Vagina (tissue), 2 donors: ENCODE results near the gene COPS9. TPM values are rescaled to one million over a fixed set of nuclear protein-coding genes. Genes with fewer than 3 reads are reported as not detected.

ENCODE experiments used
- DNase-seq, 2 donors: peaks; one replicate each; pipeline ENCODE4 v3.0.0-alpha.2; 2017; ENCODE audit errors: extremely low spot score in 2 of 2
- H3K27ac ChIP-seq: fragments of 200-600 bp; sonication (generic); one replicate; pipeline ENCODE4 v1.5.1; 2019
- H3K27me3 ChIP-seq: fragments of 200-600 bp; sonication (generic); one replicate; pipeline ENCODE4 v1.5.1; 2019
- H3K36me3 ChIP-seq, 2 donors: fragments of 200-600 bp; sonication (generic); one replicate each; pipeline ENCODE4 v1.5.1; 2017 to 2019
- H3K4me1 ChIP-seq: fragments of 200-600 bp; sonication (generic); one replicate; pipeline ENCODE4 v1.5.1; 2019
- H3K4me3 ChIP-seq, 2 donors: fragments of 200-600 bp; sonication (generic); 1 replicate in 1 of 2; 2 replicates in 1 of 2; pipeline ENCODE4 v1.5.1; 2016 to 2019
- H3K9me3 ChIP-seq: fragments of 200-600 bp; sonication (generic); one replicate; pipeline ENCODE4 v1.5.1; 2019
- POLR2A ChIP-seq, 2 donors: fragments of 450-650 bp; IDR thresholded peaks; one replicate each; pipeline ENCODE4 v1.6.1; 2017; ENCODE audit warnings: antibody characterized with exemption in 2 of 2, mild to moderate bottlenecking in 2 of 2, moderate library complexity in 2 of 2
- POLR2AphosphoS5 ChIP-seq, 2 donors: sonication (generic); formaldehyde crosslinking; IDR thresholded peaks; one replicate each; pipeline ENCODE4 v1.9.0; 2017; ENCODE audit warnings: antibody characterized with exemption in 2 of 2, mild to moderate bottlenecking in 2 of 2, low read depth in 1 of 2; ENCODE audit not compliant: insufficient read depth in 1 of 2
- intact Hi-C: fragments of 100-400 bp; cut with DNase I; formaldehyde crosslinking; loops from one replicate; pipeline ENCODE4 v1.15.1; 2023
- total RNA-seq: library from RNA; depleted of rRNA; stranded (reverse); fragments of >200 nt; gene quantifications from one replicate; pipeline ENCODE4 v1.2.3, GENCODE V29; 2016
- TF ChIP-seq, protein P1 (sequence below), 3 experiments: fragments of 450-650 bp in 2 of 3; fragments of 200-600 bp in 1 of 3; sonication (generic) in 1 of 3; IDR thresholded peaks; one replicate each; pipeline ENCODE4 v1.5.1; 2017 to 2019; ENCODE audit warnings: antibody characterized with exemption in 3 of 3, mild to moderate bottlenecking in 2 of 3, moderate library complexity in 2 of 3

Gene COPS9
- total RNA-seq, 1 donor from 2014 or later: 170 TPM

DNA sequence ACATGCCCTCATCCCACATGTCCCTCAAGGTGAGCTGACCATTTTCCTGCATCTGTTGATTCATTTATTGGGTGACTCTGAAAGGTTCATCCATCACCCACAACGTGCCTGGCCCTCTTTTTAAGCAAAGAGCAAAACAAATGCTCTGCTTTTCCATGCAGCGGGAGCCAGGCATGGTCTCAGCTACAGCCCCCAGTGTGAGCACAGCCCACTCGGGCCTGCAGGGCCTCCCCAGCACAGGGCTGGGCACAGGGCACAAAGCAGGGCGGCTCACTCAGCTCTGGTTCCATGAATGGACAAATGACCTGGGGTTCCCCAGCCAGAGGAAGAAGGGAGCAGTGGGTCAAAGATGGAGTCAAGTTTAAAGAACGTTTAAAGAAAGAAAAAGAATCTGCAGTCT, 28.5 kb upstream of the COPS9 start:
- Histone ChIP-seq H3K27me3 (no peaks in the 10 kb centered on the region), H3K9me3 (no peaks in the 10 kb centered on the region), H3K4me1 (no peaks in the 10 kb centered on the region), H3K27ac (no peak overlapping the region), H3K4me3 (no peak overlapping the region), H3K36me3 (no peaks in the 10 kb centered on the region)
- intact Hi-C loops: no loop called here
- no peak for DNase-seq
- TF ChIP-seq, protein P1, sequence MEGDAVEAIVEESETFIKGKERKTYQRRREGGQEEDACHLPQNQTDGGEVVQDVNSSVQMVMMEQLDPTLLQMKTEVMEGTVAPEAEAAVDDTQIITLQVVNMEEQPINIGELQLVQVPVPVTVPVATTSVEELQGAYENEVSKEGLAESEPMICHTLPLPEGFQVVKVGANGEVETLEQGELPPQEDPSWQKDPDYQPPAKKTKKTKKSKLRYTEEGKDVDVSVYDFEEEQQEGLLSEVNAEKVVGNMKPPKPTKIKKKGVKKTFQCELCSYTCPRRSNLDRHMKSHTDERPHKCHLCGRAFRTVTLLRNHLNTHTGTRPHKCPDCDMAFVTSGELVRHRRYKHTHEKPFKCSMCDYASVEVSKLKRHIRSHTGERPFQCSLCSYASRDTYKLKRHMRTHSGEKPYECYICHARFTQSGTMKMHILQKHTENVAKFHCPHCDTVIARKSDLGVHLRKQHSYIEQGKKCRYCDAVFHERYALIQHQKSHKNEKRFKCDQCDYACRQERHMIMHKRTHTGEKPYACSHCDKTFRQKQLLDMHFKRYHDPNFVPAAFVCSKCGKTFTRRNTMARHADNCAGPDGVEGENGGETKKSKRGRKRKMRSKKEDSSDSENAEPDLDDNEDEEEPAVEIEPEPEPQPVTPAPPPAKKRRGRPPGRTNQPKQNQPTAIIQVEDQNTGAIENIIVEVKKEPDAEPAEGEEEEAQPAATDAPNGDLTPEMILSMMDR (IDR thresholded peaks at IDR 0.05): no peak
- no peak for TF ChIP-seq POLR2AphosphoS5 (IDR thresholded peaks at IDR 0.05; ENCODE audit: insufficient read depth in 1 of 2, low read depth in 1 of 2)
- no peak for TF ChIP-seq POLR2A (IDR thresholded peaks at IDR 0.05)

DNA sequence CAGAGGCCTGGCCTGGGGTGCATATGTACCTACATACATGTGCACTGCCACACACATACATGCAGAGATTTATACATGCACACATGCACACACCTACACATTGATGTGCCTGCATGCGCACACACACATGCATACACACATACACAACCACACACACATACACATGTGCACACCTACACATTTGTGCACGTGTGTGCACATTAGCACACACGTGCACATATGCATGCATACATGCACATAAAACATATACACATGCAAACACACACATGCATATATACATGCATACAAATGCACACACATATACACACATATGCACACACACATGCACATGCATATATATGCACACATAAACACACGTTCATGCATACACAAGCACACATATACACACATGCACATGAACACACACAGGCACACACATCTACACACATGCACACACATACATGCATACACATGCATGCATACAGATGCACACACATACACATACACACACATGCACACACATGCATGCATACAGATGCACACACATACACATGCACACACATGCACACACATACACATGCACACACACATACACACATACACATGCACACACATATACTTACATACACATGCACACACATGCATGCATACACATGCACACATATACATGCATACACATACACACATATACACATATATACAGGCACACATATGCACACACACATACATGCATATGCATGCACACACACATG, 27.9 kb upstream of the COPS9 start:
- H3K36me3 ChIP-seq: no peaks in the 10 kb centered on the region
- no peaks in the 10 kb centered on the region for H3K27me3 ChIP-seq
- no peaks in the 10 kb centered on the region for H3K9me3 ChIP-seq
- DNase-seq: no peak
- no peak overlapping the region for H3K27ac ChIP-seq
- intact Hi-C loops: no loop called here
- no peak overlapping the region for H3K4me3 ChIP-seq
- TF ChIP-seq POLR2A (IDR thresholded peaks at IDR 0.05) (no peak), POLR2AphosphoS5 (IDR thresholded peaks at IDR 0.05; ENCODE audit: insufficient read depth in 1 of 2, low read depth in 1 of 2) (no peak)
- TF ChIP-seq, protein P1 (IDR thresholded peaks at IDR 0.05): no peak
- no peaks in the 10 kb centered on the region for H3K4me1 ChIP-seq

DNA sequence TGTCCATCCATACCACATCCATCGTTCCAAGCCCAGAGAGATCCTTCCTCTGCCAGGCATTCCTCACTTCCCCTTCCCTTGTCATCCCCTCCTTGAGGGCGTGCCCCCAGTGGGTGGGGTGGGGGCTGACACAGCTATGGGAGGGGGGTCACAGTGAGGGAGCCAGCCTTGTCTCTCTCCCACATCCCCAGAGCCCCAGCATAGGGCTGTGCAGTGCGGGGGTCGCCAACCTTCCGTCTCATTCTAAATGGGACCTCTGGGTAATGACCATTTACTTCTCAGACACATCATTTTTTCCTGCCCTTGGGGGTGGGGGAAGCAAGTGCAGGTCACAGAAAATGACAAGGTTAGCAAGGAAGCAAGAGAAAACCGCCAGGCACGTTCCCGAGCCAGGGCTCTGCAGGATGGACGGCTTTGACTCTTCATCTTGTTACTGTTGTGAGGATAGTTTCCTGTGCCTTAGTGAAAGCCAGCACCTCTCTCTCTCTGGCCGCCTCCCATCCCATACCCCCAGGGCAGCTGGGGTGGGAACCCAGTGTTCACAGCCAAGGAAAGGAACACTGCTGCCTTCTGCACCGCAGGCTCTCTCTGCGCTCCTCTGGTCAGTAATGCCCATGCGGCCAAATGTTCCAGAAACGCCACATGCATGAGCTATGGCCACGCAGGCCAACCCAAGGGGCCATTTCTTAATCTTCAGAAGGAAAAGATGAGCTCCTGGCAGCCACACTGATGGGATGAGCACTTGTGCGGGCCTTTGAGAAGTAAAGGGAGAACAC, 27.0 kb upstream of the COPS9 start:
- no peaks in the 10 kb centered on the region for H3K27me3 ChIP-seq
- H3K9me3 ChIP-seq: no peaks in the 10 kb centered on the region
- no peak overlapping the region for H3K4me3 ChIP-seq
- DNase-seq: no peak
- H3K36me3 ChIP-seq: no peaks in the 10 kb centered on the region
- intact Hi-C loops: no loop called here
- no peak overlapping the region for H3K27ac ChIP-seq
- TF ChIP-seq POLR2A (IDR thresholded peaks at IDR 0.05): no peak
- TF ChIP-seq POLR2AphosphoS5 (IDR thresholded peaks at IDR 0.05; ENCODE audit: insufficient read depth in 1 of 2, low read depth in 1 of 2): no peak
- TF ChIP-seq, protein P1 (IDR thresholded peaks at IDR 0.05): no peak
- H3K4me1 ChIP-seq: no peaks in the 10 kb centered on the region

DNA sequence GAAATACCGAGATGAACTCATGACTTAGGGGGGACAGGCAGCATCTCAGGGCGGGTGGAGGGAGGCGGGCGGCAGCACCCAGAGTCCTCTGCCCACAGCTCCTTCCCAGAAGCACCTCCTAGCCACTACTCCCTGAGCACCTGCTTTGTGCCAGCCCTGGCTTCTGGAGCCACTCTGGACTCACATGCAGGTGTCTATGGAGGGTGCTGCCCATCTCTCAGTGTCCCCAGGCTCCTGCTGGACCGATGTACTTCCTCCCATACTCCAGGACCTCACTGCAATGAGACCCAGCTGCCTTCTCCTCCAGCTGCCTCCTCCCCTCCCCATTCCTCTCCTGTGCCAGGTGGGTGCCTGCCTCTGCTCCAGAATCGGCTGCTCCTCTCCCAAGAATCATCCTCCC, 26.4 kb upstream of the COPS9 start:
- Histone ChIP-seq H3K4me3 (no peak overlapping the region), H3K36me3 (no peaks in the 10 kb centered on the region), H3K4me1 (no peaks in the 10 kb centered on the region), H3K27ac (no peak overlapping the region), H3K27me3 (no peaks in the 10 kb centered on the region), H3K9me3 (no peaks in the 10 kb centered on the region)
- TF ChIP-seq POLR2A (IDR thresholded peaks at IDR 0.05) (no peak), POLR2AphosphoS5 (IDR thresholded peaks at IDR 0.05; ENCODE audit: insufficient read depth in 1 of 2, low read depth in 1 of 2) (no peak)
- TF ChIP-seq, protein P1 (IDR thresholded peaks at IDR 0.05): no peak
- intact Hi-C loops: no loop called here
- DNase-seq: no peak

DNA sequence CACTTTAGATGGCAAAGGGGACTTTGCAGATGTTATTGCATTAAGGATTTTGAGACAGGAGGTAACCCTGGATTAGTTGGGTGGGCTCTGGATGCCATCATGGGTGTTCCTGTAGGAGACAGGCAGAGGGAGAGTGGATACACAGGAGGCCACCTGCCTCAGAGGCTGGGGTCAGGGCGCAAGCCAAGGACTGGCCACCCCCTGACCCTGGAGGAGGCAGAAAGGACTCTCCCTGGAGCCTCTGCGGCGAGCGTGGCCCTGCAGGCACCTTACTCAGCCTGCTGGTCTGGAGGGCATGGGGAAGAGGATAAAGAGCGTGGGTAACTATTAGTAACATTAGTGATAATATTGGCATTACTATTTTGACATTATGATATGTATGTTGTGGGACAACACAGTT, 25.9 kb upstream of the COPS9 start:
- intact Hi-C loops: no loop called here
- no peaks in the 10 kb centered on the region for H3K9me3 ChIP-seq
- DNase-seq: no peak
- H3K27me3 ChIP-seq: no peaks in the 10 kb centered on the region
- no peak overlapping the region for H3K27ac ChIP-seq
- no peaks in the 10 kb centered on the region for H3K4me1 ChIP-seq
- H3K36me3 ChIP-seq: no peaks in the 10 kb centered on the region
- H3K4me3 ChIP-seq: no peak overlapping the region
- TF ChIP-seq, protein P1 (IDR thresholded peaks at IDR 0.05): no peak
- TF ChIP-seq POLR2AphosphoS5 (IDR thresholded peaks at IDR 0.05; ENCODE audit: insufficient read depth in 1 of 2, low read depth in 1 of 2) (no peak), POLR2A (IDR thresholded peaks at IDR 0.05) (no peak)
